H54 (cell line): Measurements from ENCODE around the gene RPLP2.

ENCODE experiments used
- DNase-seq: peaks from one replicate; pipeline ENCODE4 v3.0.0; 2011; ENCODE audit warnings: low spot score, mixed read lengths; ENCODE audit not compliant: insufficient read length
- FAIRE-seq: peaks from 3 replicates; lab custom pipeline; 2011; peaks lifted over from hg19 to GRCh38; lab: Jason Lieb, UNC
- POLR2A ChIP-seq: IDR thresholded peaks from 2 replicates; pipeline ENCODE4 v1.6.1; 2011; ENCODE audit warnings: low read depth, mild to moderate bottlenecking, low read length

Gene RPLP2

GRCh38 chr11:860234-861104, 50.7 kb downstream of the RPLP2 start:
- no peak for FAIRE-seq
- no peak for TF ChIP-seq POLR2A
- no peak for DNase-seq

GRCh38 chr11:861105-861479, 51.3 kb downstream of the RPLP2 start:
- no peak for DNase-seq
- TF ChIP-seq POLR2A = no peak
- FAIRE-seq = no peak

- no peak for TF ChIP-seq POLR2A
- no peak for DNase-seq
- FAIRE-seq = no peak
These were observed 52.4 kb downstream of the RPLP2 start for GRCh38 chr11:862081-862661.
